EL (cell line): ENCODE results near the gene CCDC85A.

Experiments used
- DNase-seq: peaks from one replicate; pipeline ENCODE4 v3.0.0-alpha.2; 2016

The CCDC85A gene

DNA sequence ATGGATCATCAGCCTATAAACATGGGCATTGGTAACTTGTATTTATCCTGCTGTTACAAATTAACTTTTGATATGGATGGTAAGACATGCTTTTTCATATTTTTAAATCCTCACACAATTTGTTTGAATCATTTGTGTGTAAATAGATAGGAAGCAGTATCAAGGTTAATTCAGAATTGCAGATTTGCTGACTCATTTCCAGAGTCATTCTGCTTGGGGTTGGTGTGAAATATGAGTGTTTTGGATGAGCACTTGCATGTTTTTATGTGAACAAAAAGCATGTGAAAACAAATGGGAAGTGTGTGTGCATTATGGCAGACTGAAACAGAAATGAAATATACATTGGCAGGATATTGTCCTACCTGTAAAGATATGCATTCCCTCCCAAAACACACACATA is 11.8 kb downstream of the CCDC85A start:
- DNase-seq: peak; percentile 39

- no peak for DNase-seq
Measured at GRCh38 chr2:56197816-56198215, 14.0 kb downstream of the CCDC85A start.

DNA sequence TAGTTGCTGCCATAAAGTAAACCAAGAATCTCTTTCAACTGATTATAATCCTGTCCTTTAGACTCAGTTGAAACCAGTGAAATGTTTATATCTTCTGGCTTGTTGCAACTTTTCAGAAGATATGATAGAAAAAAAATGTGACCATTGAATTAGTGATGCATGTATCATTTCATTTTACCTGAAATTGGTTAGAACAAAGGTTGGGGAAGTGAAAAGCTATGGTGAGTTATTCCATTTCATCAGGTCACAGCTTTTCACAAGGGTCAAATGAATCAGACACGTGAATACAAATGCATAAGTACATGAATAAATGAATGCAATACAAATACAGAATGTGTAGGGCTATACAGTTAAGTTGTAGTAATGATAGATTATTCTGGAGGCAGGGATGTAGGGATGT is 15.1 kb downstream of the CCDC85A start:
- no peak for DNase-seq

DNA sequence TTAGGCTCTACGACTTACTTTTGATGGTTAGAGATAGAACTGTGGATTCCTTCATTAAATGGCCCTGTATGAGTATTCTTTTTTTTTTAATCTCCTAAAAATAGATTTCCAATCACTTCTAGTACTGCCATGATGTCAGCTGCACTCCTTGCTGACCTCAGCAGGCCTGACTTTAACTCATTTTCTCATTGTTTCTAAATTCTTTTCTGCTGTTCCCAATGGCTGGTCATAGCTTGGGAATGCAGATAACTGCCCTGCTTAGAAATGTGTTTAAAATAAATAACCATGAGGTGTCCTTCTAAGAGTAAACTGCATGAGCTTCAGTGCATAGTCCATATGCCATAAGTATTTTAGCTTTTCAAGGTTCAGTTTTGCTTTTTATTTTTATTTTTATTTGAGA is 15.7 kb downstream of the CCDC85A start:
- peak; percentile 91 for DNase-seq

- no peak for DNase-seq
Measured at GRCh38 chr2:56202381-56203121, 18.8 kb downstream of the CCDC85A start.

- no peak for DNase-seq
Measured at GRCh38 chr2:56204556-56204955, 20.8 kb downstream of the CCDC85A start.

DNA sequence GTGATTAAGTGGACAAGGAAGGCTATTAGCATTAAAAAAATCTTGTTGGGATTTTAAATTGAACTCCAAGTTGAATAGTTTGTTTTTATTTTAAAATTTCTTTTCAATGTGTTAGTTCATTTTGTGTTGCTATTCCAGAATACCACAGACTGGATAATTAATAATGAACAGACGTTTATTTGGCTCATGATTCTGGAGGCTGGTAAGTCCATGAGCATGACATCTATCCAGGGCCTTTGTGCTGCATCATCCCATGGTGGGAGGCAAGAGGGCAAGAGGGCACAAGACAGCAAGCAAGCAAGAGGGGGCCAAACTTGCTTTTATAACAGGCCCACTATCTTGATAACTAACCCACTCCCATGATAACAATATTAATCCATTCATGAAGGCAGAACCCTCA is 22.5 kb downstream of the CCDC85A start:
- no peak for DNase-seq

DNA sequence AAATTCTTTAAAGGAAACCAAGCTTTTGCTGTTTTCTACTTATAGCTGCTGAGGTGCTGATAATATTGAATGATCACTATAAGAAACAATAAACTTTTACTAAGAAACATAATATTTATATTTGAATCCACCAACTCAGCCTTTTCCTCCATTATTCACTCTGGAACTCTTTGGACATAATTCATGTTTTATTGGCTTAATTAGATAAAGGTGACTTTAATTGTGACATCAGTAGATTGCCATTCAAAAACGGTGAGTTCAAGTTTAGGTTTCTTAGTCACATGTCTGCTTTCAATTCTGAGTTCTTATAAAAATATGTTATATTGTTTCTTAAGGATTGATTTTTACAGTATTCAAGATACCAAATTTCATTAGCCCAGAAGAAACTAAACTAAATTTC is 24.0 kb downstream of the CCDC85A start:
- DNase-seq: no peak

- no peak for DNase-seq
Measured at GRCh38 chr2:56208380-56208779, 24.6 kb downstream of the CCDC85A start.

- peak; percentile 61 for DNase-seq
Measured at GRCh38 chr2:56209701-56210100, 25.9 kb downstream of the CCDC85A start.

DNA sequence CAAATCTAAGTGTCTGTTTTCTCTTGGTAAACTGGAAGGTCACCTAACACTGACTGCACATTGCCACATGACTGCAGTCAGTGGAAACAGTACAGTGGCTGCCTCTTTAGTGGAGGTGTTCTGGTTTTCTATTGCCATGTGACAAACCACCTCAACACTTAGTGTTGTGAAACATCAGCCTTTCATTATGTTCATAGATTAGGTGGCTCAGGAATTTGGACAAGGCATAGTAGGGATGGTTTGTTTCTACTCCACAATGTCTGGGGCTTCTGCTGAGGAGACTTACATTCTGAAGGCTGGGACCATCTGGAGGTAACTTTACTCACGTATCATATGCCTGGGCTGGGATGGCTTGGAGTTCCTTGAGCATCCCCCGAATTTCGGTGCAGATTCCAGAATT is 26.5 kb downstream of the CCDC85A start:
- DNase-seq: no peak

GRCh38 chr2:56211048-56211447 is 27.3 kb downstream of the CCDC85A start:
- no peak for DNase-seq

DNA sequence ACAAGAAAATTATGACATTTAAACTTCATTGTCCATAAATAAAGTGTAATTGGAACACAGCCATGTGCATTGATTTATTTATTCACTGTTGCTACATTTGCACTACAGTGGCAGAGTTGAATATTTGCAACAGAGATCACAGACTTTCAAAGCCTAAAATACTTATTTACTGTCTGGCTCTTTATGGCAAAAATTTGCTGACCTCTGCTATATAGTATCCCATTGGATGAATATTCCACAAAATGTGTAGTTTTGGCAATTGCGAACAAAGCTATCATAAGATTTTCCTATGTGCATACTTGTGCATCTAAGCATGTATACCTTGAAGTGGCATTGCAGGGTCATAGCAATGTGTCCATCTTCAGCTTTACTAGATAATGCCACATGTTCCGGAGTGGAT is 32.1 kb downstream of the CCDC85A start:
- DNase-seq: no peak

DNA sequence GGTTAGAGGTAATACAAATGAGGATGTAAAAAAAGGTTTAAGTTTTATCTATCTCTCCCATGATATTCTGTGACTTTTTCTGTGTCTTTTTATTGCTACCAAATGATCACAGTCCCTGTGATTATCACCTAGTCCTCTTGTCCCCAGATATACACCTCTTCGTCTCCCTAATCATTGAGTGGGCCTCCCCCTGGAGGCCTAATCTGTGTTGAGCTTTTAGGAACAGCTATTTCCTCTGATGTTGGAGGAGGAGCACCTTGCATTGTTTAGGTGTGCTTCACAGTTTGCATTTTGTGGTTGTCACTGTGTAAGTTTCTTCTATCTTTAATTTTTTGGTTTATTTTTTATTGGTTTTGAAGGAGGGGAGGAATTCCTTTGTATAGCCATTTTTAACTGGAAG is 33.3 kb downstream of the CCDC85A start:
- no peak for DNase-seq

DNA sequence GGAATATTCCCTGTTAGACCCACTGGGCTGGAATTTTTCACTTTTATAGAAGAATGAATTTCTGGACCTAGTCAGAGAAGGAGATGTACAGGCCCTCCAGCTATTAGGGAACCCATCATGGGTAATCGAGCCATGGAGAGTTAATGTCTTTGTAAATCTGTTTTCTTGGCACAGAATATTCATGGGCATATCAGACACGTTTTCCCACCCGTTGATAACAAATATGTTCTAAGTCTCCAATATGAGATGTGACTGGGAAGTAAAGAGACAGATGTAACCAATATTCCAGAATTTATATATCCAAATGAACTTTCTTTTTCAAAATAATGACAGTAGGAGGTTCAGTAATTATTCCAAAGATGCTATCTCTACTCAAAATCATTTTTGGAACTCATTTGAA is 38.7 kb downstream of the CCDC85A start:
- DNase-seq: no peak

- DNase-seq: peak; percentile 53
Measured at GRCh38 chr2:56224316-56224715, 40.5 kb downstream of the CCDC85A start.

- no peak for DNase-seq
Measured at GRCh38 chr2:56227811-56228210, 44.0 kb downstream of the CCDC85A start.

DNA sequence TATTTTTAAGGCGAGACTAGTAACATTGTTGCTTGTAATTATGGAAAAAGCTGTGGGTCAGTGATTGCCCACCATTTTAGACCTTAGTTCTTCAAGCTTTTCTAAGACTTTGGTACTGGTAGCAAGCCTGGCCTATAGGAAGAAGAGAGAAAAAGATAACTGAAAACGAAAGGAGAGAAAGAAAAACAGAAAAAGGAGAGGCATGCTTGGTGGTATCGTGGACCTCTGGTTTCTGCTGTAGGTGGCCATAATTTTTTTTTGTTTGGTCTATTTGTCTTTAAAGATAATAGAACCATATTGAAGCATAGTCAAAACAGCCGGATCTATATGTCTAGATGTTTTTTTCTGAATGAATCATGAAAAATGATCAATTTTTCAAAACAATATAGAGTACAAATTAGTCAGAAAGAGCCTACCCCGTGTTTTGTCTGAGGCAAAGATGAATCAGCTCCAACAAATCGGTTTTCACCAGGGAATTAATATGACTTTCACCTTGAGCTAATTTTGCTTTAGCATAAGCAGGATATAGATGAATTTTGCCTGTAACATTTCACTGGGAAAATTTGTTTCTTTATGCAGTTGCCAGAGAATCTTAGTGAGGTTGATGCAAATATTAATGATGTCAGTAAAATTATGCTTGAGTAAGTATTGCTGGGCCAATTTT is 45.7 kb downstream of the CCDC85A start:
- DNase-seq: no peak

DNA sequence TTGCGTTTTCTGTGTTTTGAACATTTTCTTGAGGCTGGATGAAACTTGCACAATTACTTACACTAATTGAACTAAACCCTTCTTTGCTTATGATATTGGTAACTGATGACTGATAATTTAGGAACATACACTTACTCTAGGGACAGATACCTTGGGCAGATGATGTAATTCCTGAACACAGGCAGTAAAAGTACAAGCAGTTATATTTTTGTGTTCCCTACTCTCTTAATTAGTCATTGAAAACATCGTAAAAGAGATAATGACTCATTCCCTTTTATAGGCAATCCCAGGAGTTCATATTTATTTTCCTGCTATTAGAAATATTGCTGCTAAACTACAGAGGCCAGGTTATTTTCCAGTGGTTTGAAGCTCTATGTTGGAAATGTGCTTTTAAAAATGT is 46.4 kb downstream of the CCDC85A start:
- DNase-seq: peak; percentile 75

GRCh38 chr2:56231361-56231760 is 47.6 kb downstream of the CCDC85A start:
- DNase-seq: no peak

DNA sequence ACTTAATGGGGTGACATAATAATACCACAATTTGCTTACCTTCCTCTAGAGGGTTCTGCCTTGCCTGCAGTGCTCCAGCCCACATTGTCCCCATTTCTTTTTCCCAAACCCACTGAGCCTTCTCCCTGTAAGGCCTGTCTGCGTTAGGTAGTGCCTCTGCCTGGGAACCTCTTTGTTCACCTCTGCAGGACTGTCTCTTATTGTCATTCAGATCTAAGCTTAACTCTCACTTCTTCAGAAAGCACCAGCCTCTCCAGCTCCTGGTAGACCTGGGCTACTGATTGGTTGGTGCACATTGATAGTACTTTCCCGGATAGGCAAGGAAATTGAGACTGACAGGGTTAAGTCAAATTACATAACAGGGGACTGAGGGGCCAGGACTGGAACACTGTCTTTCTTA is 49.1 kb downstream of the CCDC85A start:
- no peak for DNase-seq

DNA sequence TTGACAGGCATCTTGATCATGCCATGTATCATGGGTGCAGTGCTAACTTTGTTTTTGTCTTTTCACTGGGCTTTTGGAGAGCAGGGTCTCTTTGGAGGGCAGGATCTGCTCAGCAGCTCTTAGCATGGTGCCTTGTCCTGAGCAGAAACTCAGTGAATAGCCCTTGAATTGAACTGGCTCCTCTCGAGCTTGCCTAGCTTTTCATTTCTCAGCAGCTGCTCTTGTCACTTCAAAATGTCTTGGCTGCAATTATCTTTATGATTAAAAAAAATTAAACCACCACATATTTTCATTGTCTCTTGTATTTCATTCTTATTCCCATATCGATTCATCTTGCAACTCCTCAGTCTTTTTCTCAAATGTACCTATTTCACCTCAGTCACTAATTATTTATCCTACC is 50.5 kb downstream of the CCDC85A start:
- no peak for DNase-seq

GRCh38 chr2:56239030-56239429 is 55.2 kb downstream of the CCDC85A start:
- DNase-seq: no peak

GRCh38 chr2:56239437-56239836 is 55.6 kb downstream of the CCDC85A start:
- DNase-seq: peak; percentile 86

GRCh38 chr2:56240210-56240609 is 56.4 kb downstream of the CCDC85A start:
- no peak for DNase-seq
